ENCODE data around the gene SP140L. TPM values are rescaled to one million over a fixed set of nuclear protein-coding genes. Genes with fewer than 3 reads are reported as not detected.
"Not testable (repeated sequence)": the region's sequence is repeated elsewhere in the genome, so short reads cannot be mapped to it uniquely, and the experiment has no call there.

Gene SP140L
- total RNA-seq, 1 donor = 16.8 TPM

DNA sequence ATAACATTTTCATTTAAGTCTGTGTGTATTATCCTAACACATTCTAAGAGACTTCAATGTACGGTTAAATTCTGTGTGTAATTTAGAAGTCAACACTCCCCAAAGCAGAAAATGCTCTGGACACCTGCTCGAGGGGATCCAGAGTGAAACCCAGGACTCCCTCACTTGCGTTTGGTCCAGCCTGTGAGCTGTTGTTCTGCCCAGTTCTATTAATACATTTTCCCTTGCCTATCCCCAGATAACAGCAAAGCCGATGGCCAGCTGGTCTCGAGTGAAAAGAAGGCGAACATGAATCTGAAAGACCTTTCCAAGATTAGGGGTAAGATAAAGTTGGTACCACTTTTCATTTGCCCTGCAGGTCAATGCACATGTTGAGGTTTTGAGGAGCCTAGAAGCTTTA, 58.0 kb downstream of the SP140L start:
- TF ChIP-seq, protein P1, sequence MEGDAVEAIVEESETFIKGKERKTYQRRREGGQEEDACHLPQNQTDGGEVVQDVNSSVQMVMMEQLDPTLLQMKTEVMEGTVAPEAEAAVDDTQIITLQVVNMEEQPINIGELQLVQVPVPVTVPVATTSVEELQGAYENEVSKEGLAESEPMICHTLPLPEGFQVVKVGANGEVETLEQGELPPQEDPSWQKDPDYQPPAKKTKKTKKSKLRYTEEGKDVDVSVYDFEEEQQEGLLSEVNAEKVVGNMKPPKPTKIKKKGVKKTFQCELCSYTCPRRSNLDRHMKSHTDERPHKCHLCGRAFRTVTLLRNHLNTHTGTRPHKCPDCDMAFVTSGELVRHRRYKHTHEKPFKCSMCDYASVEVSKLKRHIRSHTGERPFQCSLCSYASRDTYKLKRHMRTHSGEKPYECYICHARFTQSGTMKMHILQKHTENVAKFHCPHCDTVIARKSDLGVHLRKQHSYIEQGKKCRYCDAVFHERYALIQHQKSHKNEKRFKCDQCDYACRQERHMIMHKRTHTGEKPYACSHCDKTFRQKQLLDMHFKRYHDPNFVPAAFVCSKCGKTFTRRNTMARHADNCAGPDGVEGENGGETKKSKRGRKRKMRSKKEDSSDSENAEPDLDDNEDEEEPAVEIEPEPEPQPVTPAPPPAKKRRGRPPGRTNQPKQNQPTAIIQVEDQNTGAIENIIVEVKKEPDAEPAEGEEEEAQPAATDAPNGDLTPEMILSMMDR (IDR thresholded peaks at IDR 0.05; ENCODE audit: insufficient read depth, low read depth, low read length) = no peak
- no peak for DNase-seq (ENCODE audit: low read depth)
- H3K4me3 ChIP-seq (ENCODE audit: low read depth, low read length) = no peak overlapping the region

DNA sequence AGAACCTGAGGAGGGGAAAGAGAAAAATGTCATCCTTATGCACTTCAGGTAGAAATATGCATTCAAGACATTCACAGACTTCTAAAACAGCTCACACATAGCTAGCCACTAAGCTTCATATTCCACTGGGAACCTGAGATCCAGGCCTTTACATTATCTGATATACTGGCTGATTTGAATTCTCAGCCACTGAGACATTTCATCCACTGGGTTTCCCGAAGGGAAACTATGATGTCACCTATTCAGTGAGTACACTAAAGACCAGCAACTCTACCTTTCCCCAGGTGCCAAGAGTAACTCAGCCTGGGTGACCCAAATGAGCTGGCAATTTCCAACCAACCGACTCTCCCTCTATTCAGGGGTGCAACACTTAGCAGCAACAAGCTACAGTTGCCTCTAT, 67.3 kb downstream of the SP140L start:
- DNase-seq (ENCODE audit: low read depth) = no peak
- TF ChIP-seq, protein P1 (IDR thresholded peaks at IDR 0.05; ENCODE audit: insufficient read depth, low read depth, low read length) = no peak
- no peak overlapping the region for H3K4me3 ChIP-seq (ENCODE audit: low read depth, low read length)

DNA sequence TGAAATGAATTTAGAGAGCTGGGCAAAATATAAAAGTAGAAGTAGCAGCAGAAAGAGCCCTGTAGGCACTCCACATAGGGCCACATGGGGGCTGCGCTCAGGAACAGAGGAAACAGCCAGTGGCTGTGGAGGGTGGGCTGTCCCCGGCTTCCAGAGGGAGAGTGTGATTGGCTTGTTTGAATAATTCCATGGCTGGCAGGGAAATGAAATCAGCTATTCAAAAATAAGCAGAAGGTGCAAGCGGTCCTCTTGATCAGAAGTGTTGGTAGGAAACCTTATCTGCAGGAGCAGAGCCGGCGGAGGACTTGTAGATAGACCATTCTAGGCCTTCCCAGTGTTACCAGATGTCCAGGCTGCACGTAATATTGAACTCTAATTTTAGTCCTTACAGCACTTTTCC, 71.7 kb downstream of the SP140L start:
- DNase-seq (ENCODE audit: low read depth); H3K4me3 ChIP-seq (ENCODE audit: low read depth, low read length): not testable (repeated sequence)

DNA sequence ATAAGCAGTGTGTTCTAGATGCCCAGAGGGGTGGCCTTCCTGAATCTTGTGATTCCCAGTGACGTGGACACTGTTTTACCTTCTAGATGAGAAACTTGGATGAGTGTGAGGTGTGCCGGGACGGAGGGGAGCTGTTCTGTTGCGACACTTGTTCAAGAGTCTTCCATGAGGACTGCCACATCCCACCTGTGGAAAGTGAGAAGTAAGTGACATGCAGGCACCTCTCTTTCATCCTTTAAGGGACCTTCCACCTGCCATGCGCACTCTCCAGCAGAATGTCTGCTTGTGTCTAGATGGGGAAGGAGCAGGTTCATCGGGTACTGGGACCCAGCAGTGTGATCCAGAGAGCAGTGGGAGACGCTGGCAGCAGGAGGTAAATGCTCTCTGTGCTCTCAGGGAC, 73.0 kb downstream of the SP140L start:
- H3K4me3 ChIP-seq (ENCODE audit: low read depth, low read length) = no peak overlapping the region
- DNase-seq (ENCODE audit: low read depth) = no peak
- TF ChIP-seq, protein P1 (IDR thresholded peaks at IDR 0.05; ENCODE audit: insufficient read depth, low read depth, low read length) = no peak

DNA sequence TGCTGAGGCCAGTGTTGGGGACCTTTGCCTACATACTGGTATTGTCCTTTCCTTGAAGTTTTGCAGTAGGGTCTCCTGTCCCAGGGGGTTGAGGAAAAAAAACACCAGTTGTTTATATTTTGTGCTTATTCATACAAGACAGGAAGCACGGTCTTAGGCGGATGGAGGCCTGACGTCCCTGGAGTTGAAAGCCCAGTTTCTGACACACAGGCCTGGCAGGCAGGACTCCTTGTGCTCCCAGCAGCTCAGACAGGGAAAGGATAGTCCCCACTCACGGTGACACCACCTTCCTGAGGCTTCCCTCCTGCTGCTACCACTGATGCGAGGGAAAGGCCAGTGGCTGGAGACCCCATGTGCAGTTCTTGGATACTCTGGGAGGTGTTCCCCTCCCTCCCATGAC, 73.5 kb downstream of the SP140L start:
- TF ChIP-seq, protein P1 (IDR thresholded peaks at IDR 0.05; ENCODE audit: insufficient read depth, low read depth, low read length) = no peak
- no peak overlapping the region for H3K4me3 ChIP-seq (ENCODE audit: low read depth, low read length)
- DNase-seq (ENCODE audit: low read depth) = no peak

DNA sequence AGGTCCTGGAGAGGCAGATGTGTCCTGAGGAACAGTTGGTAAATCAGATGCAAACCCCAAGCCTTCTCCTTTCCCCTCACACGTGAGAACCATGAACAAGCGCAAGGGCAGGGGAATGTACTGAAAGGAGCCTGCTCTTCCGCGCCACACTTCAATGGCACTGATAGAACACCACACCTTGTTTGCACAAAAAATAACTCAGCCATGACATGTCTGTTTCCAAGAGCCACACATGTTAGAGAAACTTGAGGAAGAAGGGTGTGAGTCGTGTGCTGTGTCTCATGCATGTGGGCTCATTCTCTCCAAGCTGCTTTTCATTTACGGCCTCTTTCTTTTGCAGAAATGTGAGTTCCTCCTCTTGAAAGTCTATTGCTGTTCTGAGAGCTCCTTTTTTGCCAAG, 74.0 kb downstream of the SP140L start:
- DNase-seq (ENCODE audit: low read depth); H3K4me3 ChIP-seq (ENCODE audit: low read depth, low read length): not testable (repeated sequence)

DNA sequence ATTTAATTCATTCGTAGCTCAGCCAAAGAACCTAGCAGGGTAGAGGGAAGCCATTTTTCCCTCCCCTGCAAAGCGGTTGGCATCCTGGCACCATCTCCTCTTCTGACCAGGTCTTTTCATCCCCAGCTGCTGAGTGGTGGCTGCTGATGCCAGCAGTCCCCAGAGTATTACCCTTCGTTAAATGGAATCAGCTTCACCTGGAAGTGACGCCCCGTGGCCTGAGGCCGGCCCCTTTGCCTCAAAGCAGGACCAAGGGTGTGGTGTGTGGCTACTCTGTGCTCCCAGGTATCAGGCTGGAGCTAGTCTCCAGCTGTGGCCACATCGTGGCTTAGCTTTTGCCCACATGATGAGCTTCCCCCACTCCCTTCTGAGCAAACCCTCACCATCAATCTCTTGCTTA, 76.8 kb downstream of the SP140L start:
- TF ChIP-seq, protein P1 (IDR thresholded peaks at IDR 0.05; ENCODE audit: insufficient read depth, low read depth, low read length) = no peak
- no peak for DNase-seq (ENCODE audit: low read depth)
- H3K4me3 ChIP-seq (ENCODE audit: low read depth, low read length) = no peak overlapping the region

DNA sequence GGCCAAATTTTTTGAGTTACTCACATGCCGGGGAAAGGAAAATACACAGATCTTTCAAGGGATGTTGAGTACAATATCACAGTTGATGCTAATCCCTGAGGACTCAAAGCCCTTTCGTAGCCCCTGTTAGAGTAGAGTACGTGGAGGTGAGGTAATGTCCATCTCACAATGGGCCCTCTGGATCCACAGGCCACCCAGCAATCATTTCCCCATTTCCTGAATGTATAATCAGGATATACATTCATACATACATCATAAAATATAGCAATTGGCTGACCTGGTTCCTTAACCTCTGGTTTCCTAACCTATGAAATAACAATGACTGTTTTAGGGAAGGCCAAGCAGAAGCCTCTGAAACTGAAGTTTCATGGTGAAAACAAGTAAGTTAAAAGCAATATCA, 78.8 kb downstream of the SP140L start:
- no peak overlapping the region for H3K4me3 ChIP-seq (ENCODE audit: low read depth, low read length)
- TF ChIP-seq, protein P1 (IDR thresholded peaks at IDR 0.05; ENCODE audit: insufficient read depth, low read depth, low read length) = no peak
- no peak for DNase-seq (ENCODE audit: low read depth)
